GM23248 (cell line): ENCODE results near the gene LLGL1.

Experiments used
- EZH2 ChIP-seq: fragments of 200-600 bp; sonication (generic); IDR thresholded peaks from 2 replicates; pipeline ENCODE4 v1.6.1; 2018; ENCODE audit warnings: antibody characterized with exemption, mild to moderate bottlenecking; ENCODE audit not compliant: insufficient read depth, poor library complexity, severe bottlenecking
- EZH2phosphoT487 ChIP-seq: fragments of 200-600 bp; sonication (generic); IDR thresholded peaks from 2 replicates; pipeline ENCODE4 v1.6.1; 2018; ENCODE audit warnings: antibody characterized with exemption, moderate library complexity, mild to moderate bottlenecking, low read depth; ENCODE audit not compliant: insufficient read depth

DNA sequence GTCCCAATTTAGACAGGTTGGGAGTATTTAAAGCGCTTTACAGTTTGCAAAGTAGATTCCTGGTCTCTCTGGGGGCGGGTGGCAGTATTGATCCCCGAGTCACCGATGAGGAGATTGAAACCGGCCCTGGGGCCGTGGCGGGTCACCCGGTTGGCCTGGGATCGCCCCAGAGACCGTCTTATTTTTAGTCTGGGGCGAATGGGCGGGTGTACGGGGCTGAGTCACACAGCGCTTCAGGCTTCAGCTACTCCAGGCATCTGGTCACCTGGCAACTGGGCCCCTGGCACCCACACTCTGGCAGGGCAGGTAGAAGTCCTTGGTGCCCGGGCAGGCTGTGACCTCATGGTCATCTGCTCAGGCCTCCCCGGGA lies 35.7 kb downstream of the LLGL1 start:
- TF ChIP-seq EZH2 (no peak), EZH2phosphoT487 (no peak)
